HG02623 (cell line): Measurements from ENCODE around the gene PAPPA2.
A peak's percentile ranks its signal among the peaks of the same experiment; 100 is the strongest.

Source experiments
- ATAC-seq: cut with Tn5 transposase; IDR thresholded peaks from one replicate; pipeline ENCODE4 v1.9.1; 2021; ENCODE audit warnings: moderate library complexity; ENCODE audit not compliant: unreplicated experiment

Gene PAPPA2

GRCh38 chr1:176485083-176485482 is 22.1 kb downstream of the PAPPA2 start:
- no peak for ATAC-seq

GRCh38 chr1:176494436-176494835 is 31.5 kb downstream of the PAPPA2 start:
- no peak for ATAC-seq

GRCh38 chr1:176499671-176500070 is 36.7 kb downstream of the PAPPA2 start:
- ATAC-seq, result no peak

- ATAC-seq, result no peak
These were observed 38.6 kb downstream of the PAPPA2 start for GRCh38 chr1:176501599-176501998.

GRCh38 chr1:176504848-176505553 is 42.0 kb downstream of the PAPPA2 start:
- ATAC-seq, result no peak

- no peak for ATAC-seq
These were observed 50.0 kb downstream of the PAPPA2 start for GRCh38 chr1:176512966-176513365.

GRCh38 chr1:176515310-176515709 is 52.3 kb downstream of the PAPPA2 start:
- ATAC-seq, result no peak

- ATAC-seq, result peak; percentile 73
These were observed 54.5 kb downstream of the PAPPA2 start for GRCh38 chr1:176517484-176517883.

GRCh38 chr1:176521211-176521610 is 58.2 kb downstream of the PAPPA2 start:
- no peak for ATAC-seq

- ATAC-seq, result no peak
These were observed 59.4 kb downstream of the PAPPA2 start for GRCh38 chr1:176522310-176522845.

GRCh38 chr1:176529395-176530090 is 66.6 kb downstream of the PAPPA2 start:
- no peak for ATAC-seq

- ATAC-seq, result no peak
These were observed 68.1 kb downstream of the PAPPA2 start for GRCh38 chr1:176531036-176531435.

GRCh38 chr1:176531921-176532897 is 69.2 kb downstream of the PAPPA2 start:
- ATAC-seq, result no peak

GRCh38 chr1:176533020-176533419 is 70.0 kb downstream of the PAPPA2 start:
- ATAC-seq, result no peak

- ATAC-seq, result no peak
These were observed 73.6 kb downstream of the PAPPA2 start for GRCh38 chr1:176536588-176536987.

GRCh38 chr1:176539018-176539417 is 76.0 kb downstream of the PAPPA2 start:
- ATAC-seq, result no peak

- ATAC-seq, result no peak
These were observed 77.5 kb downstream of the PAPPA2 start for GRCh38 chr1:176540428-176540827.

GRCh38 chr1:176541663-176542062 is 78.7 kb downstream of the PAPPA2 start:
- no peak for ATAC-seq

GRCh38 chr1:176542352-176542751 is 79.4 kb downstream of the PAPPA2 start:
- no peak for ATAC-seq

- no peak for ATAC-seq
These were observed 80.6 kb downstream of the PAPPA2 start for GRCh38 chr1:176543360-176544129.
